Lower leg skin (tissue), 4 donors: ENCODE data around the gene GPC5. TPM values are rescaled to one million over a fixed set of nuclear protein-coding genes. Genes with fewer than 3 reads are reported as not detected.
"Not testable (repeated sequence)": the region's sequence is repeated elsewhere in the genome, so short reads cannot be mapped to it uniquely, and the experiment has no call there.

Experiments
- DNase-seq, 2 donors: peaks; one replicate each; pipeline ENCODE4 v3.0.0-alpha.2; 2019; ENCODE audit warnings: low spot score in 2 of 2
- H3K4me3 ChIP-seq: fragments of 200-600 bp; sonication (generic); 2 replicates; pipeline ENCODE4 v1.5.1; 2017; ENCODE audit warnings: mild to moderate bottlenecking, low read depth; ENCODE audit not compliant: poor library complexity, severe bottlenecking
- POLR2A ChIP-seq, 2 donors: fragments of 450-650 bp; IDR thresholded peaks; one replicate each; pipeline ENCODE4 v1.6.1; 2016 to 2017; ENCODE audit warnings: antibody characterized with exemption in 2 of 2, mild to moderate bottlenecking in 1 of 2, moderate library complexity in 1 of 2
- WGBS, 2 donors: methylation state at CpG; one replicate each; pipeline ENCODE4 v1.1.5; 2018; 5-methylcytosine and 5-hydroxymethylcytosine counted together
- intact Hi-C: fragments of 100-400 bp; cut with DNase I; formaldehyde crosslinking; loops from one replicate; pipeline ENCODE4 v1.15.0; 2023; ENCODE audit warnings: low total_unique reads
- total RNA-seq, 4 donors: library from RNA; depleted of rRNA; stranded (reverse); fragments of >200 nt; gene quantifications; one replicate each; pipeline ENCODE4 v1.1.0, GENCODE V29; 2016
- TF ChIP-seq, protein P1 (sequence below), 3 donors: fragments of 450-650 bp; IDR thresholded peaks; one replicate each; pipeline ENCODE4 v1.5.1; 2016; ENCODE audit warnings: antibody characterized with exemption in 3 of 3, mild to moderate bottlenecking in 3 of 3, moderate library complexity in 2 of 3

The GPC5 gene
- total RNA-seq, 4 donors from 2014 or later, result 0.46 to 1.3 (median 0.82) TPM

DNA sequence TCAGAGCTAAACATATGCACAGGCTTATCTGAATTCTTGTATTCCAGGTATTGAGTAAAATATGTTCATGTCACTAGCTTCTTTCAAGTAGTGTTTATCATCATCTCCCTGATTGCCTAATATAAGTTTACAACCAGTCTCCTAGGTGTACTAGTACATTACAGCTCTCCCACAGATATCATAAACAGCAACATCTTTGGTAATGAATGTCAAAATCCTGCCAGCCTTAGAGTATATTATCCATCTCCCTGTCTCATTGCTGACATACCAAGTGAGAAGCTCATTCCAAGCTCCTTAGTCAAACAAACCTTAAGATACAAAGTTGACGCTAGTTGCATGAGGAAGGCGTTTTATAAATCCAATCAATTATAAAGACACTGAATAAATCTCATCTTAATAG is 1139.0 kb downstream of the GPC5 start:
- no peak overlapping the region for H3K4me3 ChIP-seq
- 71 to 76% methylated on average over 2 of the region's 2 CpGs for WGBS, 2 donors
- no peak for TF ChIP-seq POLR2A (IDR thresholded peaks at IDR 0.05)
- TF ChIP-seq, protein P1, sequence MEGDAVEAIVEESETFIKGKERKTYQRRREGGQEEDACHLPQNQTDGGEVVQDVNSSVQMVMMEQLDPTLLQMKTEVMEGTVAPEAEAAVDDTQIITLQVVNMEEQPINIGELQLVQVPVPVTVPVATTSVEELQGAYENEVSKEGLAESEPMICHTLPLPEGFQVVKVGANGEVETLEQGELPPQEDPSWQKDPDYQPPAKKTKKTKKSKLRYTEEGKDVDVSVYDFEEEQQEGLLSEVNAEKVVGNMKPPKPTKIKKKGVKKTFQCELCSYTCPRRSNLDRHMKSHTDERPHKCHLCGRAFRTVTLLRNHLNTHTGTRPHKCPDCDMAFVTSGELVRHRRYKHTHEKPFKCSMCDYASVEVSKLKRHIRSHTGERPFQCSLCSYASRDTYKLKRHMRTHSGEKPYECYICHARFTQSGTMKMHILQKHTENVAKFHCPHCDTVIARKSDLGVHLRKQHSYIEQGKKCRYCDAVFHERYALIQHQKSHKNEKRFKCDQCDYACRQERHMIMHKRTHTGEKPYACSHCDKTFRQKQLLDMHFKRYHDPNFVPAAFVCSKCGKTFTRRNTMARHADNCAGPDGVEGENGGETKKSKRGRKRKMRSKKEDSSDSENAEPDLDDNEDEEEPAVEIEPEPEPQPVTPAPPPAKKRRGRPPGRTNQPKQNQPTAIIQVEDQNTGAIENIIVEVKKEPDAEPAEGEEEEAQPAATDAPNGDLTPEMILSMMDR (IDR thresholded peaks at IDR 0.05), result no peak
- no peak for DNase-seq
- intact Hi-C loops, result no loop called here

DNA sequence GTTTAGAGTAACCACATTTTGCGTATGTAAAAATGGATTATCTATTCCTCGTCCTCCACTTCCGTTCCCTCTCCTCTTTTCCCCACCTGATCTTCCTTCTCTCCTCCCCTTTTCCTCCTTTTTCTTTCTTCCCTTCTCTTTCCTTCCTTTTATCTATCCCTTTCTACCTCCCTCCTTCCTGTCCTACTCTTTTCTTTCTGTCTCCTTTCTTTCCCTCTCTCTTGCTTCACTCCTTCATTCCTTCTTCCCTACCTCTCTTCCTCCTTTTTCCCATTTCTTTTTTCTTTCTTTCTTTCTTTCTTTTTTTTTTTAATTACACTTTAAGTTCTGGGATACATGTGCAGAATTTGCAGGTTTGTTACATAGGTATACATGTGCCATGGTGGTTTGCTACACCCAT is 1139.7 kb downstream of the GPC5 start:
- 88 to 93% methylated on average over 3 of the region's 3 CpGs for WGBS, 2 donors
- intact Hi-C loops, result no loop called here
- no peak for TF ChIP-seq POLR2A (IDR thresholded peaks at IDR 0.05)
- TF ChIP-seq, protein P1 (IDR thresholded peaks at IDR 0.05), result no peak
- DNase-seq, result no peak
- H3K4me3 ChIP-seq, result no peak overlapping the region

DNA sequence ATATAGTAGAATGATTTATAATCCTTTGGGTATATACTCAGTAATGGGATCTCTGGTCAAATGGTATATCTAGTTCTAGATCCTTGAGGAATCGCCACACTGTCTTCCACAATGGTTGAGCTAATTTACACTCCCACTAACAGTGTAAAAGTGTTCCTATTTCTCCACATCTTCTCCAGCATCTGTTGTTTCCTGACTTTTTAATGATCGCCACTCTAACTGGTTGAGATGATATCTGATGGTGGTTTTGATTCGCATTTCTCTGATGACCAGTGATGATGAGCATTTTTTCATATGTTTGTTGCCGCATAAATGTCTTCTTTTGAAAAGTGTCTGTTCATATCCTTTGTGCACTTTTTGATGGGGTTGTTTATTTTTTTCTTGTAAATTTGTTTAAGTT is 1140.7 kb downstream of the GPC5 start:
- H3K4me3 ChIP-seq, intact Hi-C loops, DNase-seq: not testable (repeated sequence)
- 96 to 97% methylated on average over 4 of the region's 4 CpGs for WGBS, 2 donors

DNA sequence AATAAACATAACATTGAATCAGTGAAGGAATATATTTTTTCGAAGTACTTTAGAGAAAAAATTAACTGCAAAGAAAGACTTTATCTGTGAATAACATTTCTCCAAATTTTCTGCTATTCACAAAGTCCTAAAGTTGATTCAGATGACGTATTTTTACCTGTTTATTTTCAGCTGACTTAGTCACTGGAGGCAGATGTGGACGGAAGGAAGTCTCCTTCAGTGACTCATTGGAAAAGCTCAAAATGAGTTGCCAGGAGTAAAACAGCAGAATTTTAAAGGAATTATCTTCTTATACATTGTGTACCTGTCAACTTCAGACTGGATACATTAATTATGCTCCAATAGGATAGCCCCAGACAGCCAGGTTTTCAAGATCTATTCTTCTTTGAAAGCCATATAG is 1148.8 kb downstream of the GPC5 start:
- 83 to 86% methylated on average over 3 of the region's 3 CpGs for WGBS, 2 donors
- TF ChIP-seq, protein P1 (IDR thresholded peaks at IDR 0.05), result no peak
- no peak for TF ChIP-seq POLR2A (IDR thresholded peaks at IDR 0.05)
- DNase-seq, result no peak
- intact Hi-C loops, result no loop called here
- H3K4me3 ChIP-seq, result no peak overlapping the region

DNA sequence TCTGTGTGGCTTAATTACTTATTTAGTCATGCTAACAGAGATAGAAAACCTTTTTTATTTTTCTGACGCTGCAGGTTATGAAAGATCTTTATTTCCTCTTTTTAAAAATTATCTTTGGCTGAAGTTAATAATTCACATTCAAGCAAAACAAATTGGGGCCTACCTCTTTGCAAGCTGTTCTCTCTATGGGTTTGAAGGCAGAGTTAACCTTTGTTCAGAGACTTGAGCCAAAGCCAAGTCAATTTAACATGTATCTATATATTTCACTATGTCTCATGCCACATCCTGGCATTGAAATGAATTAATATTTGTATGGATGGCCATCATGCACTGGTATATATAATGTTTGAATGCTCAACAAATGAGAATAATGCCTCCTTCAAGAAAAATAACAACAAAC is 1150.9 kb downstream of the GPC5 start:
- TF ChIP-seq POLR2A (IDR thresholded peaks at IDR 0.05), result no peak
- TF ChIP-seq, protein P1 (IDR thresholded peaks at IDR 0.05), result no peak
- intact Hi-C loops, result no loop called here
- H3K4me3 ChIP-seq, result no peak overlapping the region
- WGBS, 2 donors, result 59 to 70% methylated on average over 1 of the region's 1 CpG
- no peak for DNase-seq

DNA sequence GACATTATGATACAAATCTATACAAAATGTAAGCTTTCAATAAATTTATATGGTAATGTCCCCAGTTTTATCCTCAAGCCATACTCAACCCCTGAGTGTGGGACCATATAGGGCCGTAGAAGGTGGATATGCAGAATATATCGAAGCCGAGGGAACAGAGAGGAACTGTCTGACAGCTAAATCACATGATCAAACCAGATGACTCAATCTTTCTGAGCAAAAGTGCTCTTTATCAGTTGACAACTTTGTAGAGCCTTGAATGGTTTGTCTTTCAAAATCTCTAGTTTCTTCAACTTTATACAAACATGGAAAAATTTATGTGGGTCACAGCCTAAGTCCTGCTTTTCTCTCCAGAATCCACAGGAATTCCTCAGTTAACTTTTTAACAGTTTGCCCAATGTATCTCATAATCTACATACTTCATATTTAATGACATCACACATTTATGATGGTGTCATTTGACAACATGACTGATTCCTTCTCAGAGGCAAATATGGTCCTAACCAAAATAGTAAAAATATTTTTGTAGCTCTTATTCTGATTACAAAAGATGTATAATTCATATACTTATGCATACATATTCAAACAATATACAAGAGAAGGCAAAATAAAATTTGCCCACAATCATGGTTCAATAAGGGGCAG is 1155.2 kb downstream of the GPC5 start:
- intact Hi-C loops, result no loop called here
- no peak overlapping the region for H3K4me3 ChIP-seq
- no peak for TF ChIP-seq POLR2A (IDR thresholded peaks at IDR 0.05)
- TF ChIP-seq, protein P1 (IDR thresholded peaks at IDR 0.05), result no peak
- WGBS, 2 donors, result 92 to 96% methylated on average over 3 of the region's 3 CpGs
- DNase-seq, result no peak
